HG02884 (cell line): Measurements from ENCODE around the gene DNAJC13.

Source experiments
- ATAC-seq: cut with Tn5 transposase; IDR thresholded peaks from one replicate; pipeline ENCODE4 v1.9.1; 2021; ENCODE audit warnings: mild to moderate bottlenecking, moderate library complexity; ENCODE audit not compliant: unreplicated experiment

DNAJC13 gene

GRCh38 chr3:132570016-132570415 is 152.7 kb downstream of the DNAJC13 start:
- ATAC-seq, result no peak

- no peak for ATAC-seq
Observed at GRCh38 chr3:132573797-132574211, 156.5 kb downstream of the DNAJC13 start.

- no peak for ATAC-seq
Observed at GRCh38 chr3:132587401-132587800, 170.1 kb downstream of the DNAJC13 start.
